Hepatocyte (in vitro differentiated cells): ENCODE measurements around the gene IL17REL. TPM values are rescaled to one million over a fixed set of nuclear protein-coding genes. Genes with fewer than 3 reads are reported as not detected.

ENCODE experiments used
- DNase-seq: peaks from one replicate; pipeline ENCODE4 v3.0.0-alpha.2; 2016; ENCODE audit warnings: low spot score
- H2AFZ ChIP-seq: fragments of 200-600 bp; sonication (generic); 2 replicates; pipeline ENCODE4 v1.6.0; 2016; ENCODE audit warnings: antibody characterized with exemption, mild to moderate bottlenecking
- H3K27ac ChIP-seq: fragments of 200-600 bp; sonication (generic); 2 replicates; pipeline ENCODE4 v1.5.1; 2016; ENCODE audit warnings: mild to moderate bottlenecking
- H3K27me3 ChIP-seq: fragments of 200-600 bp; sonication (generic); 2 replicates; pipeline ENCODE4 v1.6.1; 2016
- H3K36me3 ChIP-seq: fragments of 200-600 bp; sonication (generic); replicated peaks from 2 replicates; pipeline ENCODE4 v1.5.1; 2016; ENCODE audit warnings: low read depth; ENCODE audit not compliant: insufficient read depth
- H3K4me1 ChIP-seq: fragments of 200-600 bp; sonication (generic); 2 replicates; pipeline ENCODE4 v1.5.1; 2016; ENCODE audit warnings: mild to moderate bottlenecking, moderate library complexity; ENCODE audit not compliant: insufficient read depth
- H3K4me2 ChIP-seq: fragments of 200-600 bp; sonication (generic); 2 replicates; pipeline ENCODE4 v1.6.0; 2016
- H3K4me3 ChIP-seq: fragments of 200-600 bp; sonication (generic); 2 replicates; pipeline ENCODE4 v1.5.1; 2016; ENCODE audit warnings: mild to moderate bottlenecking
- H3K79me2 ChIP-seq: fragments of 200-600 bp; sonication (generic); 2 replicates; pipeline ENCODE4 v1.6.0; 2017; ENCODE audit warnings: mild to moderate bottlenecking
- H3K9me2 ChIP-seq: fragments of 200-600 bp; sonication (generic); replicated peaks from 2 replicates; pipeline ENCODE4 v1.6.0; 2017; ENCODE audit warnings: mild to moderate bottlenecking; ENCODE audit not compliant: insufficient read depth
- H3K9me3 ChIP-seq: fragments of 200-600 bp; sonication (generic); 2 replicates; pipeline ENCODE4 v1.5.1; 2016; ENCODE audit warnings: low read depth, mild to moderate bottlenecking
- H4K20me1 ChIP-seq: fragments of 200-600 bp; sonication (generic); 2 replicates; pipeline ENCODE4 v1.6.0; 2016; ENCODE audit warnings: mild to moderate bottlenecking; ENCODE audit not compliant: insufficient read depth, poor library complexity, severe bottlenecking
- EZH2 ChIP-seq: fragments of 200-600 bp; sonication (generic); IDR thresholded peaks from 2 replicates; pipeline ENCODE4 v1.6.1; 2016; ENCODE audit warnings: antibody characterized with exemption, mild to moderate bottlenecking, borderline replicate concordance
- EZH2phosphoT487 ChIP-seq: fragments of 200-600 bp; sonication (generic); IDR thresholded peaks from one replicate; pipeline ENCODE4 v1.6.1; 2018; ENCODE audit warnings: antibody characterized with exemption, mild to moderate bottlenecking, low read depth, moderate library complexity; ENCODE audit not compliant: unreplicated experiment, severe bottlenecking
- WGBS: methylation state at CpG from one replicate; pipeline ENCODE4 v1.1.6; 2016; ENCODE audit warnings: low lambda C conversion rate; ENCODE audit errors: missing lambda C conversion rate; 5-methylcytosine and 5-hydroxymethylcytosine counted together
- polyA plus RNA-seq: library from polyadenylated mRNA; unstranded; fragments of >200 nt; fragmentation: Nextera tagmentation; extraction: Ambion mirVana; gene quantifications from 2 replicates; pipeline ENCODE4 v1.2.1, GENCODE V29; 2016
- total RNA-seq: library from RNA; depleted of rRNA; stranded (reverse); fragments of >200 nt; gene quantifications from 2 replicates; pipeline ENCODE4 v1.2.3, GENCODE V29; 2014
- TF ChIP-seq, protein P1 (sequence below): fragments of 200-600 bp; sonication (generic); IDR thresholded peaks from 2 replicates; pipeline ENCODE4 v1.5.1; 2016; ENCODE audit warnings: antibody characterized with exemption, mild to moderate bottlenecking; ENCODE audit not compliant: poor library complexity

The IL17REL gene
- total and polyA plus RNA-seq, 2 experiments from 2014 or later: not detected

DNA sequence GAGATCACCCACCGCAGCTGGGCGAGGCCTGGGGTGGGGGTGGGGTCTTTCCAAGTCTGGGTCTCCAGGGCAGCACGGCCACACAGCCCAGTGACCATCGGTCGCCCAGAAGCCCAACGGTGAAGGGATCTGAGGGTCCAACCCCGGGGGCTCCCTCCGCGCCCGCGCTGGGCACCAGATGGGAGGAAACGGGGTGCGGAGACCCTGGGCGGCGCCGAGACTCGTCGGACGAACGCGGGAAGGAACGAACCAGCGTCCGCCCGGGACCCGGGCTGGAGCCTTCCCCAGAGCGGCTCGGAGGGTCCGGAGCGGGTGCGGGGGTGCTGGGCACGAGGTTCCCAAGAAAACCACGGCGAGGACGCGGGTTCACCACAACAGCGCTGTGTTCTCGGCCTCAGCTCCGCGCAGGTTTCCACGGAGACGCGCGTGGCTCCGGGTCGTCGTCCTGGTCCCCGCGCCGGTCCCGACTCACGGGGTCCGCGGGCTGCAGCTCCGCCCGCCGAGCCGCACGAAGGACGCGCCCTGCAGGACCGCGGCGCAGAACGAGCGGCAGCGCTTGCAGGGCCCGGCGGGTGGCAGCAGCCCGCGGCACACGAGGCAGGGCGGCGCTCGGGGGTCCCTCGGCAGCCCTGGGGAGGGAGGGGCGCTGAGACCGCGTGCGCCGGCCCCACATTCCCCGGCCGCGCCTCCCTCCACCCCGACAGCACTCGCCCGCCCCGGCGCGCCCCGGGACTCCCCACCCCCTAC is 2.3 kb upstream of the IL17REL start:
- H3K9me2 ChIP-seq: no peaks in the 10 kb centered on the region
- H3K79me2 ChIP-seq: no peaks in the 10 kb centered on the region
- H3K27me3 ChIP-seq: peaks cover 45% of the 10 kb centered on the region
- TF ChIP-seq, protein P1, sequence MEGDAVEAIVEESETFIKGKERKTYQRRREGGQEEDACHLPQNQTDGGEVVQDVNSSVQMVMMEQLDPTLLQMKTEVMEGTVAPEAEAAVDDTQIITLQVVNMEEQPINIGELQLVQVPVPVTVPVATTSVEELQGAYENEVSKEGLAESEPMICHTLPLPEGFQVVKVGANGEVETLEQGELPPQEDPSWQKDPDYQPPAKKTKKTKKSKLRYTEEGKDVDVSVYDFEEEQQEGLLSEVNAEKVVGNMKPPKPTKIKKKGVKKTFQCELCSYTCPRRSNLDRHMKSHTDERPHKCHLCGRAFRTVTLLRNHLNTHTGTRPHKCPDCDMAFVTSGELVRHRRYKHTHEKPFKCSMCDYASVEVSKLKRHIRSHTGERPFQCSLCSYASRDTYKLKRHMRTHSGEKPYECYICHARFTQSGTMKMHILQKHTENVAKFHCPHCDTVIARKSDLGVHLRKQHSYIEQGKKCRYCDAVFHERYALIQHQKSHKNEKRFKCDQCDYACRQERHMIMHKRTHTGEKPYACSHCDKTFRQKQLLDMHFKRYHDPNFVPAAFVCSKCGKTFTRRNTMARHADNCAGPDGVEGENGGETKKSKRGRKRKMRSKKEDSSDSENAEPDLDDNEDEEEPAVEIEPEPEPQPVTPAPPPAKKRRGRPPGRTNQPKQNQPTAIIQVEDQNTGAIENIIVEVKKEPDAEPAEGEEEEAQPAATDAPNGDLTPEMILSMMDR: no peak
- peak; percentile 64 for TF ChIP-seq EZH2
- TF ChIP-seq EZH2phosphoT487: no peak
- DNase-seq: peak; percentile 46
- H3K27ac ChIP-seq: no peak overlapping the region
- H4K20me1 ChIP-seq: no peaks in the 10 kb centered on the region
- peak overlapping the region; percentile 73 for H3K4me2 ChIP-seq
- 9% methylated on average over 60 of the region's 91 CpGs for WGBS
- H3K36me3 ChIP-seq: no peaks in the 10 kb centered on the region
- no peak overlapping the region for H3K4me3 ChIP-seq
- H3K9me3 ChIP-seq: no peaks in the 10 kb centered on the region
- H2AFZ ChIP-seq: no peak overlapping the region
- H3K4me1 ChIP-seq: peaks cover 5% of the 10 kb centered on the region

DNA sequence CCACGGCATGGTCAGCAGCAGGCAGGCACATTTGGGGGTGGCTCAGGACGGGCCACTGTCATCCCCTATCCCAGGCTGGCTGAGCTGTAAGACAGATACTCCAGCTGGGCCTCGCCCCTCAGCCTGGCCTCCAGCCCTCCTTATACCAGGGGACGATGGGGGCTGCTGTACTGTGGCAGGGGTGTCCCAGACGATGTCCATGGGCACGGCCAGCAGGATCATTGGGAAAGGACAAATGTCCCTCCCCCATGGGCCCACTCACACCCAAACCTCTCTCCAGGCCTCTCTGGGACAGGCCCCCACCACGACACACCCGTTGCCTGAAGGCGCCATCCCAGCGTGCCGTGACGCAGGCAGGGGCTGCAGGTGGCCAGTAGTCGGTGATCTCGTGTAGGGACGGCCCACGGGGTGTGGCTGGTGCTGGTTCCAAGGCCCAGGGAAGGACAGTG is 1.5 kb upstream of the IL17REL start:
- DNase-seq: peak; percentile 4
- H3K4me2 ChIP-seq: no peak overlapping the region
- H4K20me1 ChIP-seq: no peaks in the 10 kb centered on the region
- no peaks in the 10 kb centered on the region for H3K9me2 ChIP-seq
- peaks cover 47% of the 10 kb centered on the region for H3K27me3 ChIP-seq
- 63% methylated on average over 16 of the region's 16 CpGs for WGBS
- H3K4me3 ChIP-seq: no peak overlapping the region
- H3K9me3 ChIP-seq: no peaks in the 10 kb centered on the region
- peaks cover 5% of the 10 kb centered on the region for H3K4me1 ChIP-seq
- H3K79me2 ChIP-seq: no peaks in the 10 kb centered on the region
- TF ChIP-seq, protein P1: no peak
- TF ChIP-seq EZH2phosphoT487: no peak
- TF ChIP-seq EZH2: no peak
- H3K36me3 ChIP-seq: no peaks in the 10 kb centered on the region
- H3K27ac ChIP-seq: no peak overlapping the region
- no peak overlapping the region for H2AFZ ChIP-seq

DNA sequence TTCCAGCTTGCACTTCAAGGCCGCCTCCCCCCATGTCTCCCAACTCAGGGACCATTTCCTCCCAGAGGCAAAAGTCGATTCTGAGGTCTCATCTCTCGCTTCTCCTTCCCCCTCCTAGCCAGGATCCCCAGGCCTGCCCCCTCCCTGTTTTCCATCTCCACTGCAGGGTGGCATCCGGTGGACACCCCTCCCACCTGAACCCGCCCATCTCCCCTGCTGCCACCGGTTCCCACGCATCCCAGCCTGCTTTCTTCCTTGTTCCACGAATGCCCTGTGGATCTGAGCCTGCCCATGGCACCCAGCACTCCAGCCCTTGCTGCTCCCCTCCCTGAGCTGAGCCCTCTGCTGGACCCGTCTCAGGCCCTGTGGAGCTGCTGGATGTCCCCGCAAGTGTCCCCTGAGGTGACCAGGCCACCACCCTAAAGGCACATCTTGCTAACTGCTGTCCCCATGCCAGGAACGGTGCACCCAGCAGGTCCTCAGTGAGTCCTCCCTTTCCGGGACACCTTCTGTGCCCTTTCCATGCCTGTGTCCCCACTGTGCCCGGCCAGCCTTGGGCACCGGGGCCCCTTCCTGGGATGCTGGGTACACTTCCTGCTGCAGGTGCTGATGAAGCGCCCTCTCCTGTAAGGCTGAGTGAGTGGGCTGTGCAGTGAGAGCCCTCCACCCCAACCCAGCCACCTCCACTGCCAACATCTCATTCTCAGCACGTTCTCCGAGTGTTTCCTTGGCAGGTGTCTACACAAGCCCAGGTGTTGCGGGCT is 936 bp downstream of the IL17REL start:
- DNase-seq: peak; percentile 10

More for the DNA sequence above, 936 bp downstream of the IL17REL start:
- TF ChIP-seq, protein P1: no peak
- Histone ChIP-seq H3K27me3 (peaks cover 47% of the 10 kb centered on the region), H3K36me3 (no peaks in the 10 kb centered on the region), H3K9me3 (no peaks in the 10 kb centered on the region), H3K9me2 (no peaks in the 10 kb centered on the region), H3K4me3 (no peak overlapping the region), H4K20me1 (no peaks in the 10 kb centered on the region), H3K27ac (no peak overlapping the region), H3K4me1 (peaks cover 5% of the 10 kb centered on the region), H3K4me2 (no peak overlapping the region), H2AFZ (no peak overlapping the region), H3K79me2 (no peaks in the 10 kb centered on the region)
- WGBS: 82% methylated on average over 14 of the region's 18 CpGs
